Activated T-cell treated with anti-CD3 and anti-CD28 coated beads, Interleukin-2, amount 50 U/mL, for 72 hours (primary cell): Measurements from ENCODE around the gene SYT12. TPM values are rescaled to one million over a fixed set of nuclear protein-coding genes. Genes with fewer than 3 reads are reported as not detected.

ENCODE experiments used
- ATAC-seq, 2 donors: fragments of 150-1000 bp; cut with Tn5 transposase; replicated peaks in 1 of 2; 2 replicates each; pipeline ENCODE4 v1.10.0; 2021; ENCODE audit warnings: moderate library complexity in 2 of 2, mild to moderate bottlenecking in 1 of 2
- DNase-seq, 2 donors: peaks; one replicate each; pipeline ENCODE4 v3.0.0; 2021 to 2022; ENCODE audit warnings: mixed read lengths in 1 of 2
- H3K27ac Mint-ChIP-seq: one replicate; pipeline ENCODE4 v1.8.0; 2022; ENCODE audit warnings: mild to moderate bottlenecking, moderate library complexity, mixed read lengths
- H3K27me3 Mint-ChIP-seq: one replicate; pipeline ENCODE4 v1.8.0; 2022; ENCODE audit warnings: low read depth, mixed read lengths
- H3K36me3 Mint-ChIP-seq, 2 donors: one replicate each; pipeline ENCODE4 v1.8.0; 2022; ENCODE audit warnings: mixed read lengths in 2 of 2, mild to moderate bottlenecking in 1 of 2; ENCODE audit not compliant: insufficient read depth in 2 of 2
- H3K4me1 Mint-ChIP-seq: one replicate; pipeline ENCODE4 v1.8.0; 2022; ENCODE audit warnings: low read depth, mixed read lengths
- H3K4me3 Mint-ChIP-seq, 2 donors: one replicate each; pipeline ENCODE4 v1.8.0; 2022; ENCODE audit warnings: mild to moderate bottlenecking in 2 of 2, mixed read lengths in 2 of 2, moderate library complexity in 2 of 2
- H3K9me3 Mint-ChIP-seq, 2 donors: one replicate each; pipeline ENCODE4 v1.8.0; 2022; ENCODE audit warnings: mixed read lengths in 2 of 2
- total RNA-seq, 2 donors: library from RNA; stranded (reverse); gene quantifications; one replicate each; pipeline ENCODE4 v1.2.3, GENCODE V29; 2022

SYT12 gene, protein sequence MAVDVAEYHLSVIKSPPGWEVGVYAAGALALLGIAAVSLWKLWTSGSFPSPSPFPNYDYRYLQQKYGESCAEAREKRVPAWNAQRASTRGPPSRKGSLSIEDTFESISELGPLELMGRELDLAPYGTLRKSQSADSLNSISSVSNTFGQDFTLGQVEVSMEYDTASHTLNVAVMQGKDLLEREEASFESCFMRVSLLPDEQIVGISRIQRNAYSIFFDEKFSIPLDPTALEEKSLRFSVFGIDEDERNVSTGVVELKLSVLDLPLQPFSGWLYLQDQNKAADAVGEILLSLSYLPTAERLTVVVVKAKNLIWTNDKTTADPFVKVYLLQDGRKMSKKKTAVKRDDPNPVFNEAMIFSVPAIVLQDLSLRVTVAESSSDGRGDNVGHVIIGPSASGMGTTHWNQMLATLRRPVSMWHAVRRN
- not detected for total RNA-seq

DNA sequence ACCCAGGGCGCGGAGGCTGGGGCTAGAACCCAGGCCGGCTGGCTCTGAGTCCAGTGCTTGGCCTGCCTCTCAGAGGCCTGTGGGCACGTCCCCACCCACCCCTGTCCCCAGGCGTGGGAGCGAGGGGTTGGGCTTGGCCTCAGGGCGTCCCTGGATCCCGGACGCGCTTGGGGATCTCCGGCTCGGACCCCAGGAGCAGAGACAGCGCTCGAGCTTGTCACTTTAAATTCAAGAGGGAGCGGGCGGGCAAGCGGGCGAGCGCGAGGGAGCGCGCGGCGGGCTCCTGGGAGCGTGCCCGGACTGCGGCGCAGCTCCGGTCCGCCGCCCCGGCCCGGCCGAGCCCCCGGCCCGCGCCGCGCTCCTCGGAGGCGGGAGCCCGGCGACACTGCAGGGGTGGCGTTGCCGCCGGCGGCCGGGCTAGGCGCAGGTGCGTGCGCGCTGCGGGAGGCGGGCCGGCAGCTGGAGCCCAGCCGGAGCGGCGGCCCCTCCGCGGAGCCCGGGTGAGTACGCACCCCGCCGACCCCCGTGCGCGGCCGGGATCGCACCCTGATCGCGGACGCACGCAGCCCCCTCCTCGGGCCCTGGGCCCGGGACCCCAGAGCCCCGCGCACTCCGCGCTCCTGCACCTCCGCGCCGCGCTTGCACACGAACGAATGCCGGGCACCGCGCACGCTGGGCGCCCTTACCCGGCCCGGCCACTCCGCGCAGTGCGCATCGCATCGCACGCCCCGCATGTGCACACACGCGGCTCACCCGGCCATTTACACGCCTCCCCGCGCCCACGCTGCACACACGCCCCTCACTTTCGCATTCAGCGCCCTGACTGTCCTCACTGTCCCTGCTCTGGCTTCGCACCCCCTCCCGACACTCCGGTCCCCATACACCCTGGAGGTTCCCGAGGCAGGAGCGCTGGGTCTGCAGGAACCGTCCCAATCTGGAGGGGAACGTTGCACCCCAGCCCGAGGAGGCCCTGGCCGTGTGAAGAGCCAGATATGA is at the start of gene SYT12:
TSS of gene SYT12 (plus strand) at position 174 of the 996 bp plus-strand sequence. CDS start 7,011 bp downstream, outside the sequence.
- peak; percentile 25 to 27 for DNase-seq
- Mint-ChIP-seq H3K27ac (no peak within 1 kb of the TSS), H3K4me1 (peaks cover 42% of the 10 kb centered on the region), H3K9me3 (peaks cover 0 to 4% of the 10 kb centered on the region in 2 donors), H3K36me3 (peaks cover 4 to 9% of the 10 kb centered on the region in 2 donors), H3K4me3 (peak within 1 kb of the TSS; percentile 76 to 89), H3K27me3 (peaks cover 49% of the 10 kb centered on the region)
- peak; percentile 24 to 30 for ATAC-seq

DNA sequence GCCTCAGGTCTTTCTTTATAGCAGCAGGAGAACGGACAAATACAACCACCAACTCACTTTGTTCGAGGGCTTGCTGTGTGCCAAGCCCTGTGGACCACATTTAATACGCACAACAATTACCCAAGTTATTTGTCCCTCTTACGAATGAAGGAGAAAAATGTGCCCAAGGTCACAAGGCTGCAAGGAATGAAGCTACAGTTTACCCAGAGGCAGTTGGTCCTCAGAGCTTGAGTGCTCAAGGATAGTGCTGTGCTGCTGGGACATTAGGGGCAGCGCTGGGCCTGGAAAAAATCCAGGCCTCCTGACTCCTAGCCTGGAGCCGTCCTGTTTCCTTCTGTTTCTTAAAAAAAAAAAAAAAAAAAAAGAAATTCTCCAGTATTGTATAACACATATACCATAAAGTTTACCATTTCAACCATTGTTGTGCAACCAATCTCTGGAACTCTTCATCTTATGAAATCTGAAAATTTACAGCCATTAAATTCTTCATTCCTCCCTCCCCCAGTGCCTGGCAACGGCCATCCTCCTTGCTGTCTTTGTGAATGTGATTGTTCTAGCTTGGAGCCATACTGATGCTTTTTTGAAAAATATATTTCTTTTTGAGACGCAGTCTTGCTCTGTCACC is 48.9 kb upstream of the SYT12 start:
- ATAC-seq (no peak), DNase-seq (no peak)
- no peaks in the 10 kb centered on the region for H3K27me3 Mint-ChIP-seq
- no peak overlapping the region for H3K27ac Mint-ChIP-seq
- no peak overlapping the region for H3K4me3 Mint-ChIP-seq
- peaks cover 17% of the 10 kb centered on the region for H3K4me1 Mint-ChIP-seq
- H3K36me3 Mint-ChIP-seq = peaks cover 0 to 2% of the 10 kb centered on the region in 2 donors
- H3K9me3 Mint-ChIP-seq = peaks cover 0 to 2% of the 10 kb centered on the region in 2 donors

DNA sequence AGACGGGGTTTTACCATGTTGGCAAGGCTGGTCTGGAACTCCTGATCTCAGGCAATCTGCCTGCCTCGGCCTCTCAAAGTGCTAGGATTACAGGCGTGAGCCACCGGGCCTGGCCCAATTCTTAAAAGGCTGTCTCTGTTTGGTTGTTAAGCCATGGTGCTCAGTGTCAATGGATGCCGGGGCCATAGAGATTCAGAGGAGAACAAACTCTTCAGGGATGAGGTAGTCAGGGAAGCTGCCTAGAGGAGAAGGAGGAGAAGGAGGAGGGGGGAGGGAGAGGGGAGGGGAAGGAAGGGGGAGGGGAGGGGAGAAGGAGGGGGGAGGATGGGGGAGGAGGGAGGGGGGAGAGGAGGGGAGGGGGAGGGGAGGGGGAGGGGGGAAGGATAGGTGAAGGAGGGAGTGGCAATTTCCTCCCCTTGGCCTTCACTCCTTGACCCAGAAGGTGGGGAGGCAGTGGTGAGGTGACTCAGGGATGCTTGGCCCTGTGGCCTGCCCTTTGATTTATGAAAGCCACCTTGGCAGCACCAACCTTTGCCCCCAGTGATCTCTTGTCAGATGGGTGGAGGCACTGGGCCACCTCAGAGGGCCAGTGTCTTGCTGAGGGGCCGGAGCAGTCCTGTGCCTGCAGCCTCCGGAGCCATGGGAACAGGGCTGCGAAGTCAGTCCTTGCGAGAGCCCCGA is 48.1 kb upstream of the SYT12 start, which contains the start of gene C11orf86:
TSS of gene C11orf86 (plus strand) at position 581 of the 681 bp plus-strand sequence. CDS start at position 640, 59 bp downstream.
- Mint-ChIP-seq H3K27me3 (no peaks in the 10 kb centered on the region), H3K9me3 (peaks cover 2 to 3% of the 10 kb centered on the region in 2 donors), H3K27ac (no peak within 1 kb of the TSS), H3K4me3 (no peak within 1 kb of the TSS), H3K36me3 (peaks cover 0 to 2% of the 10 kb centered on the region in 2 donors), H3K4me1 (peaks cover 17% of the 10 kb centered on the region)
- DNase-seq (no peak), ATAC-seq (no peak)

DNA sequence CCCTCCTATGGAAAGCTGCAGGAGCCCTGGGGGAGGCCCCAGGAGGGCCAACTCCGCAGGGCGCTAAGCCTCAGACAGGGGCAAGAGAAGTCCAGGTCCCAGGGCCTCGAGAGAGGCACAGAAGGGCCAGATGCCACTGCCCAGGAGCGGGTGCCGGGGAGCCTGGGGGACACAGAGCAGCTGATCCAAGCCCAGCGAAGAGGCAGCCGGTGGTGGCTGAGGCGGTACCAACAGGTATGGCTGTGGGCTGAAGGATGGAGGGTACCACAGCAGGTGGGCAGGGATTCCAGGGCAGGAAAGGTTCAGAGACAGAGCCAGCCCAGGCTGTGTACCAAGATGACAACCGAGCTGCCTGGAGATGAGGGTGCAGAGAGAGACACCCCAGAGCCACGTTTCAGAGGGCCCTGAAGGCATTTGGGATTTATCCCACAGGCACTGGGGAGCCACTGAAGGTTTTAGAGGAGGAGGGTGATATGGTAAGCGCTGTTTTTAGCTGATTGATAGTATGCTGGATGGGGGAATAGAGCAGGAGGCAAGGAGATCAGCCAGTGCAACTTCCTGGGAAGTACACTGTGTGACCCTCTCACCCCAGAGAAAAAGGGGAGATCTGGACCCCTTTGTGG is 47.4 kb upstream of the SYT12 start:
- ATAC-seq = no peak
- peaks cover 2 to 4% of the 10 kb centered on the region in 2 donors for H3K9me3 Mint-ChIP-seq
- H3K27ac Mint-ChIP-seq = no peak overlapping the region
- no peak for DNase-seq
- peaks cover 10% of the 10 kb centered on the region for H3K4me1 Mint-ChIP-seq
- H3K27me3 Mint-ChIP-seq = no peaks in the 10 kb centered on the region
- H3K4me3 Mint-ChIP-seq = no peak overlapping the region
- H3K36me3 Mint-ChIP-seq = peaks cover 2% of the 10 kb centered on the region in 2 donors

DNA sequence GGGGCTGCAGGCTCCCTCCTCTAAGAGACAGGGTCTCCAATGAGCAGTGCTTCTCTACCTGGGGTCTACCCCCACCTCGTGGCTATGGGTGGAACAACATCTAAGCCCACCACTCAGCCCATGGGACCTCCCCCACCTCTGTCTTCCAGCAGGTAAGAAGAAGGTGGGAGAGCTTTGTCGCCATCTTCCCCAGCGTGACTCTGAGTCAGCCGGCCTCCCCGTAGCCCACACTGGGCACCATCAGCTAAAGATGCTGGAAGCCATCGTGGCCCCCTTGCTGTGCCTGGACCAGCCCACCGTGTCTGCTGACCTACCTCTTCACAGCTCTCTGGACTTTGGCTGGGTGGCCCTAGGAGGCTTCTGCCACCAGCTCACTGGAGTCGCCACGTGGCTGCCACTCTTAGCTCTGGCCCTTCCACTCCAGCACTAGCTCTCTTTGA is 46.9 kb upstream of the SYT12 start:
- H3K27me3 Mint-ChIP-seq = no peaks in the 10 kb centered on the region
- no peak overlapping the region for H3K4me3 Mint-ChIP-seq
- H3K36me3 Mint-ChIP-seq = peaks cover 2% of the 10 kb centered on the region in 2 donors
- peaks cover 5% of the 10 kb centered on the region for H3K4me1 Mint-ChIP-seq
- no peak overlapping the region for H3K27ac Mint-ChIP-seq
- DNase-seq = peak; percentile 47 to 49
- ATAC-seq = peak; percentile 56 to 59
- H3K9me3 Mint-ChIP-seq = peaks cover 2 to 4% of the 10 kb centered on the region in 2 donors

DNA sequence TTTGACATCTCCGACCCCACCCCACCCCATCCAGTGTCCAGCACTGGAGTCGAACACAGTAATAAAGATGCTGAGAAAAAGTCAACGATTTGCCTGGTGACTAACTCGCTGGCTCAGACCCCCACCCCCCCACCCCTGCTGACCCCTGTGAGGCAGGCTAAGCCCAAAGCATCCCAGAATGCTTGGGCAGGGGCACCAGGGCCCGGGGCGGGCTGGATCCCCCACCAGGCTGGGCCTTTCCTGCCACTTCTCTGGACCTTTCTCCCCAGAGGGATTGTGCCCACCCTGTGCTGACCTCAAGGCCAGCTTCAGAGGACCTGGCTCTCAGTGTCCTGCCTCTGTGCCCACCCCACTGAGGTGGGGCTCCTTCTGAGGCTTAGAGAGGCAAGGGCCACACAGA is 46.0 kb upstream of the SYT12 start:
- Mint-ChIP-seq H3K9me3 (peaks cover 2 to 4% of the 10 kb centered on the region in 2 donors), H3K27ac (no peak overlapping the region), H3K27me3 (no peaks in the 10 kb centered on the region), H3K36me3 (peaks cover 2% of the 10 kb centered on the region in 2 donors), H3K4me1 (no peaks in the 10 kb centered on the region), H3K4me3 (no peak overlapping the region)
- DNase-seq = no peak
- no peak for ATAC-seq

DNA sequence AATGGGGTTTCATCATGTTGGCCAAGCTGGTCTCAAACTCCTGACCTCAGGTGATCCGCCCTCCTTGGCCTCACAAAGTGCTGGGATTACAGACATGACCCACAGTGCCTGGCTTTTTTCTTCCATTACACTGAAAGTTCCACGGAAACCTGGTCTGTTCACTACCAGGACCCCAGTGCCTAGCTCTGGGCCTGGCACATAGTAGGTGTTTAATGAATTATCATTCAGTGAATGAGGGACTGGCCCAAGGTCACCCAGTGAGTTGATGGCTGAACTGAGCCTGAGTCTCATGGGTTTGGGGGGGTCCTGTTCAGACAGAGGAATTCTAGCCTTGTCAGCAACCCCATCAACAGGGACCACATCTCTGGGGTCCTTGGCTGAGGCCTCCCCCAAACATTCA is 44.7 kb upstream of the SYT12 start:
- Mint-ChIP-seq H3K27ac (no peak overlapping the region), H3K4me3 (no peak overlapping the region), H3K36me3 (peaks cover 2% of the 10 kb centered on the region in 2 donors), H3K4me1 (no peaks in the 10 kb centered on the region), H3K27me3 (no peaks in the 10 kb centered on the region), H3K9me3 (peaks cover 2 to 4% of the 10 kb centered on the region in 2 donors)
- no peak for DNase-seq
- no peak for ATAC-seq

DNA sequence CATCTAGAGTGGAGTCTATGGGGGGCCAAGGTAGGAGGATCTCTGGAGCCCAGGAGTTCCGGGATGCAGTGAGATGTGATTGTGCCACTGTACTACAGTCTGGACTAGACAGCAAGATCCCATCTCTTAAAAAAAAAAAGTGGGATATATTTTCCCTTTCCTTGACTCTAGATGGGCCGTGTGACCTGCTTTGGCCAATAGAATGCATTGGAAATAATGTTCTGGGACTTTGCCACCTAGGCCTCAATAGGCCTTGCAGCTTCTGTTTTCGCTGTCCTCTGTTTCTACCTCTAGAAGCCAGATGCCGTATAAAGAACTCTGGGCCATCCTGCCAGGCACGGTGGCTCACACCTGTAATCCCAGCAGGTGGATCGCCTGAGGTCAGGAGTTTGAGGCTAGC is 44.2 kb upstream of the SYT12 start:
- H3K27ac Mint-ChIP-seq = no peak overlapping the region
- ATAC-seq = no peak

DNA sequence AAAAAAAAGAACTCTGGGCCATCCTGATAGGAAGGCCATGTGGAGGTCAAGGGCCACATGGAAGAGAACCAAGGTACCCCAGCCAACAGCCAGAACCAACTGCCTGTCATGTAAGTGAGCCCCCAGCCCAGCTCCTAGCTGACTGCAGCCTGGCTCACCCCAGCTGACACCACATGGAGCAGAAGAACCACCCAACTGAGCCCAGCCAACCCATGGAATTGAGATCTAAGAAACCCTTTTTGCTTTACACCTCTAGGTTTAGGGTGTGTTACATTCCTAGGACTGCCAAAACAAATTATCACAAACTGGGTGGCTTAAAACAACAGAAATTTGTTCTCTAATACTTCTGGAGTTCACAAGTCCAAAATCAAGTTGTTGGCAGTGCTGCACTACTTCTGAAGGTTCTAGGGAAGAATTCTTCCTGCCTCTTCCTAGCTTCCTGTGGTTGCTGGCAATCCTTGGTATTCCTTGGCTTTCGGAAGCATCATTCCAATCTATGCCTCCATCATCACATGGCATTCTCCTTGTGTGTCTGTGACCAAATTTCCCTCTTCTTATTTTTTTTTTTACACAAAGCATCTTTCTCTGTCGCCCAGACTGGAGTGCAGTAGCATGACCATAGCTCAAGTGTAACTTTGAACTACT is 43.5 kb upstream of the SYT12 start:
- no peak for ATAC-seq
- Mint-ChIP-seq H3K27me3 (no peaks in the 10 kb centered on the region), H3K27ac (no peak overlapping the region)

More for the DNA sequence above, 44.2 kb upstream of the SYT12 start:
- Mint-ChIP-seq H3K27me3 (no peaks in the 10 kb centered on the region), H3K4me1 (no peaks in the 10 kb centered on the region), H3K9me3 (peaks cover 2 to 4% of the 10 kb centered on the region in 2 donors), H3K36me3 (peaks cover 2% of the 10 kb centered on the region in 2 donors), H3K4me3 (no peak overlapping the region)
- DNase-seq = no peak

DNA sequence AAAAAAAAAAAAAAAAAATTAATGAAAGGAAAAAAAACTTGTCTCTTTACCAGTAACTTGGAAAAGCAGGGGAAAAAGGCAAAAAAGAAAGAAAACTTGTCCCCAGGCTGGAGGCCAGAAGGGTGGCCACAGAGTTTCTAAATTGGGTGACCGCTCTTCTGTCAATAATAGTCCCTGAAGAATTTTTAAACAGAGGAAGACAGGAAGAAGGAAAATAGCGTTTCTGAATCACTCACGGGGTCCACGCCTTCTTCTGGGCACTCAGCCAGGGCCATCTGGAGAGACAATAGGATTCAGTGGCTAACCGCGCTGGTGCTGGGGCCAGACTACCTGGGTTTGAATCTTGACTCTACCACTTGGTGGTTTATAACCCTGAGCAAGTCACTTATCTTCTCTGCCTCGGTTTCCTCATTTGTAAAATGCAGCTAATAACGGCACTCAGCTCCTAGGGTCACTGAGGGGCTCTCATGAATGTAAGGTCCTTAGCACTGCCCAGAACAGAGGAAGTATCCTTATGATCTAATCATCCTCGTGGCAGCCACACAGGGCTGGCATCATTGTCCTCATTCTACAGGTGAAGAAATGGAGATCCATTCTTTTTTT is 40.9 kb upstream of the SYT12 start:
- Mint-ChIP-seq H3K4me3 (no peak overlapping the region), H3K27me3 (no peaks in the 10 kb centered on the region), H3K9me3 (peaks cover 2 to 4% of the 10 kb centered on the region in 2 donors), H3K36me3 (peaks cover 2% of the 10 kb centered on the region in 2 donors), H3K4me1 (no peaks in the 10 kb centered on the region), H3K27ac (no peak overlapping the region)
- DNase-seq = peak; percentile 27 to 33
- ATAC-seq = peak; percentile 26 to 40

More for the DNA sequence above, 43.5 kb upstream of the SYT12 start:
- DNase-seq = no peak
- Mint-ChIP-seq H3K36me3 (peaks cover 2% of the 10 kb centered on the region in 2 donors), H3K4me3 (no peak overlapping the region), H3K4me1 (no peaks in the 10 kb centered on the region), H3K9me3 (peaks cover 2 to 4% of the 10 kb centered on the region in 2 donors)

DNA sequence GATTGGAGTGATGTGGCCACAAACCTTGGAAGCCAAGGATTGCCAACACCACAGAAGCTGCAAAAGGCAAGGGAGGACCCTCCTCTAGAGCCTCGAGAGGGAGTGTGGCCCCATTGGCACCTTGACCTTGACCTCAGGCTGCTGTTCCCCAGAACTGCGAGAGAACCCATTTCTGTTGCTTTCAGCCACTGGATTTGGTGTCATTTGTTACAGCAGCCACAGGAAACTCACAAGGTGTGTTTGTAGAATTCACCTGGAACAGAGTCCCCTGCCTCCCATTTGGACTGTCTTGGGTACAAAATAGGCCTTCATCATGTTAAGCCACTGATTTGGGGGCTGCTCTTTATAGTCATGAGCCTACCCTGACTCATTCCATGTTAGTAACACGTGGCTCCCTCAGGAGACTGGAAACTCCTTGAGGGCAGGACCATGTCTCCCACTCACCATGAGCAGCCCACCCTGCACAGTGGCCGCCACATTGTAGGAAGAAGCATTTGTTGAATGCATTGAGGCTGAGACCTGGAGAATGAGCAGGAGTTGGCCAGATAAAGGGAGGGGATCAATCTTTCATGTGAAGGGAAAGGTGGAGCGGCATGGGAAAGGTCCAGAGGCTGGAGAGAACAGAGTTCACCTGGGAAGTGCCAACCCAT is 39.5 kb upstream of the SYT12 start:
- H3K4me3 Mint-ChIP-seq = no peak overlapping the region
- H3K9me3 Mint-ChIP-seq = peaks cover 0 to 4% of the 10 kb centered on the region in 2 donors
- no peaks in the 10 kb centered on the region for H3K27me3 Mint-ChIP-seq
- no peak overlapping the region for H3K27ac Mint-ChIP-seq
- ATAC-seq (no peak), DNase-seq (no peak)
- H3K36me3 Mint-ChIP-seq = peaks cover 2% of the 10 kb centered on the region in 2 donors
- no peaks in the 10 kb centered on the region for H3K4me1 Mint-ChIP-seq
